Measurements from ENCODE around the gene CCDC88B.
"Not testable (repeated sequence)": the region's sequence is repeated elsewhere in the genome, so short reads cannot be mapped to it uniquely, and the experiment has no call there.

The CCDC88B gene

GRCh38 chr11:64304316-64305072, 35.5 kb upstream of the CCDC88B start:
- peak; percentile 98 to 99 for DNase-seq

- DNase-seq: peak; percentile 100
Measured at GRCh38 chr11:64305075-64305690, 34.8 kb upstream of the CCDC88B start, which contains the start of gene ESRRA. ESRRA (plus strand) TSS chr11:64305524; CDS start chr11:64307180, 1,656 bp downstream.

GRCh38 chr11:64305691-64306562, 34.1 kb upstream of the CCDC88B start:
- peak; percentile 75 to 76 for DNase-seq

GRCh38 chr11:64306563-64306875, 33.5 kb upstream of the CCDC88B start:
- no peak for DNase-seq

- DNase-seq: no peak
Measured at GRCh38 chr11:64306876-64307622, 33.0 kb upstream of the CCDC88B start.

GRCh38 chr11:64307795-64308194, 32.2 kb upstream of the CCDC88B start:
- DNase-seq: not testable (repeated sequence)

- no peak for DNase-seq
Measured at GRCh38 chr11:64312947-64313346, 27.1 kb upstream of the CCDC88B start.

GRCh38 chr11:64313491-64314145, 26.4 kb upstream of the CCDC88B start:
- DNase-seq: no peak

- no peak for DNase-seq
Measured at GRCh38 chr11:64314146-64314804, 25.7 kb upstream of the CCDC88B start.

GRCh38 chr11:64314805-64315561, 25.0 kb upstream of the CCDC88B start:
- no peak for DNase-seq

GRCh38 chr11:64315667-64316526, 24.1 kb upstream of the CCDC88B start:
- DNase-seq: not testable (repeated sequence)

GRCh38 chr11:64316672-64317324, 23.2 kb upstream of the CCDC88B start:
- peak; percentile 40 to 46 for DNase-seq

- DNase-seq: peak; percentile 95
Measured at GRCh38 chr11:64317325-64317960, 22.6 kb upstream of the CCDC88B start, which contains the start of gene TRMT112. TRMT112 (minus strand) TSS chr11:64317559; CDS start chr11:64317526, 33 bp downstream.

GRCh38 chr11:64317961-64318765, 21.8 kb upstream of the CCDC88B start, which contains the start of gene PRDX5:
PRDX5 (plus strand) TSS chr11:64318121; CDS start chr11:64318216, 95 bp downstream.
- peak; percentile 93 to 95 for DNase-seq

- no peak for DNase-seq
Measured at GRCh38 chr11:64318766-64319761, 20.9 kb upstream of the CCDC88B start.

GRCh38 chr11:64320556-64320955, 19.4 kb upstream of the CCDC88B start:
- DNase-seq: no peak
